Uterus (tissue), 2 donors: Measurements from ENCODE around the gene SLC6A18.

ENCODE experiments used
- CTCF ChIP-seq, 4 experiments: fragments of 200-600 bp in 2 of 4; fragments of 450-650 bp in 2 of 4; sonication (generic) in 2 of 4; IDR thresholded peaks; one replicate each; pipeline ENCODE4 v1.5.1; 2016 to 2019; ENCODE audit warnings: antibody characterized with exemption in 4 of 4, mild to moderate bottlenecking in 2 of 4, moderate library complexity in 1 of 4
- POLR2A ChIP-seq, 2 donors: fragments of 450-650 bp; IDR thresholded peaks; one replicate each; pipeline ENCODE4 v1.6.1; 2016; ENCODE audit warnings: antibody characterized with exemption in 2 of 2, mild to moderate bottlenecking in 1 of 2, moderate library complexity in 1 of 2

- TF ChIP-seq CTCF (IDR thresholded peaks at IDR 0.05) (no peak), POLR2A (IDR thresholded peaks at IDR 0.05) (no peak)
Measured at GRCh38 chr5:1259806-1260480, 34.8 kb downstream of the SLC6A18 start.
